ENCODE results near the gene MLC1.

The MLC1 gene

DNA sequence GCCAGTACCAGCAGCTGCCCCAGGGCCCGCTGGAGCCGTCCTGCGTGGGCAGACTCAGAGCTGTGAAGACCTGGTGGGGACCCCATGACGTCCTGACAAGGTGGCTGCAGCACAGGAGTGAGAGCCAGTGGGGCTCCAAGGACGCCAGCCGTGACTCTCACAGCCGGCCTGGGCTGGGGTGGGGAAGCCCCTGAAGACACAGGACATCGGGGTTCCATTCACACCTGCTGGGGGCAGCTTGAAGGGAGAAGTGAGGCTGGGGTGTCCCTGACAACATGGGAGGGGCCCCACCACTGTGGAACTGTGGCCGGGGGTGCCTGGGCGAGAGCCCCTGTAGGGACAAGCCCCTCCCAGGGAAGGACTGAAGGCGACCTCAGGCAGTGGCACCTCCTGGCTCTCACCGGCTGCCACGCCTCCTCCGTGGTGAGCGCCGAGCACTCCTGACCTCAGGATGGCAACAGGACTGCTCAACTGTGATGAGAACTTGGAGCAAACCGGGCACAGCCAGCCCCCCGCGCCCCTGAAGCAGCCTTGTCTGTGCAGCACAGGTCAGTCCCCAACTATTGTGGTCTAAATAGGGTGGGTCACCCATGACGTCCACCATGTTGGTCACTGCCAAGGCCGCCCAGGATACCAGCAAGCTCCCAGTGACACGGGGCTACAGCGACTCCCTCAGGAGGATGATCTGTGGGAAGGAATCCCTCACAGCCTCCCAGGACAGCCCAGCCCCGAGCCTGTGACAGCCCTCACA is 49.9 kb downstream of the MLC1 start:
- TF ChIP-seq, protein P1, sequence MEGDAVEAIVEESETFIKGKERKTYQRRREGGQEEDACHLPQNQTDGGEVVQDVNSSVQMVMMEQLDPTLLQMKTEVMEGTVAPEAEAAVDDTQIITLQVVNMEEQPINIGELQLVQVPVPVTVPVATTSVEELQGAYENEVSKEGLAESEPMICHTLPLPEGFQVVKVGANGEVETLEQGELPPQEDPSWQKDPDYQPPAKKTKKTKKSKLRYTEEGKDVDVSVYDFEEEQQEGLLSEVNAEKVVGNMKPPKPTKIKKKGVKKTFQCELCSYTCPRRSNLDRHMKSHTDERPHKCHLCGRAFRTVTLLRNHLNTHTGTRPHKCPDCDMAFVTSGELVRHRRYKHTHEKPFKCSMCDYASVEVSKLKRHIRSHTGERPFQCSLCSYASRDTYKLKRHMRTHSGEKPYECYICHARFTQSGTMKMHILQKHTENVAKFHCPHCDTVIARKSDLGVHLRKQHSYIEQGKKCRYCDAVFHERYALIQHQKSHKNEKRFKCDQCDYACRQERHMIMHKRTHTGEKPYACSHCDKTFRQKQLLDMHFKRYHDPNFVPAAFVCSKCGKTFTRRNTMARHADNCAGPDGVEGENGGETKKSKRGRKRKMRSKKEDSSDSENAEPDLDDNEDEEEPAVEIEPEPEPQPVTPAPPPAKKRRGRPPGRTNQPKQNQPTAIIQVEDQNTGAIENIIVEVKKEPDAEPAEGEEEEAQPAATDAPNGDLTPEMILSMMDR (IDR thresholded peaks at IDR 0.05; ENCODE audit: low read depth, low read length, missing control alignments), result no peak
- H3K4me3 ChIP-seq (ENCODE audit: low read depth, low read length), result no peak overlapping the region
- no peak for DNase-seq (ENCODE audit: low read depth)

DNA sequence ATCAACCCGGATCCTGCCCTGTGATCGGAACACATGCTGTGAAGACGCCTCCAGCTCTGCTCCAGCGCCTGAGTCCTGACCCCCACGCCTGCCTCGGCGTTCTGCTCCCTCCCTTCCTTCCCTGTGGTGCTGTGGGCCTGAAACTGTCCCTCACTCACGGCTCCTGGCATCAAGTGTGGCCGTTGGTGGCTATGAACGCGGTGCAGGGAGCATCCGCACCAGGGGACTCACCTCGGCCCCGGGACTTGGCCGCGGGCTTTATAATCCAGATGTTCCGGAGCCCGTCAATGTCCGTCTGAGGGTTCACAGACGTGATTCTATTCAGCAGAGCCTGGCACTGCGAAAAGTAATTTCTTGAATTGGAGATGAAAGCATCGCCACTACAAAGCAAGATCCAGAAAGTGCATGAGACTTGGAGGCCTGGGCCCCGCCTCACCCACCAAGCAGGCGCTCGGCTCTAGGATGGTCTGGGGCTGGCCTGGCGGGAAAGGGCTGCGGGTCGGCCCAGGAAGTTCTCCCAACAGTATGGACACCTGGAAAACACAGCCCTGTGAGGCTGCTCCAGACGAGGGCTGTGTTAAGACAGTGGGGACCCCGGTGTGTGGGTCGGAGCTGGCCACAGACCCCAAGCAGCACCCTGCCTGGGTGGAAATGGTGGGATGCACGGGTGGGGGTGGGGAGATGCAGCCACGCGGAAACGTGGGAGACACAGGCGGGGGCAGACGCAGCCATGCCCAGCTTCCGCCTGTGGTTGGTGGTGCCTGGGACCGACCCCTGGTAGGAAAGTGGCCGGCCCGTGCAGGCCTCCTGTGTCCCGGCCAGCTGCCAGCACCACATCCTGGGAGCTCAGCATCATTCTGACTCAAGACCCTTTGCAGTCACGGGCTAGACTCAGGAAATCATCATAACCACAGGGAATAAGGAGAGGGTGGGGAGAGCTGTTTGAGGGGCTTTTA is 50.8 kb downstream of the MLC1 start:
- TF ChIP-seq, protein P1 (IDR thresholded peaks at IDR 0.05; ENCODE audit: low read depth, low read length, missing control alignments), result no peak
- DNase-seq (ENCODE audit: low read depth), result no peak
- H3K4me3 ChIP-seq (ENCODE audit: low read depth, low read length), result no peak overlapping the region

DNA sequence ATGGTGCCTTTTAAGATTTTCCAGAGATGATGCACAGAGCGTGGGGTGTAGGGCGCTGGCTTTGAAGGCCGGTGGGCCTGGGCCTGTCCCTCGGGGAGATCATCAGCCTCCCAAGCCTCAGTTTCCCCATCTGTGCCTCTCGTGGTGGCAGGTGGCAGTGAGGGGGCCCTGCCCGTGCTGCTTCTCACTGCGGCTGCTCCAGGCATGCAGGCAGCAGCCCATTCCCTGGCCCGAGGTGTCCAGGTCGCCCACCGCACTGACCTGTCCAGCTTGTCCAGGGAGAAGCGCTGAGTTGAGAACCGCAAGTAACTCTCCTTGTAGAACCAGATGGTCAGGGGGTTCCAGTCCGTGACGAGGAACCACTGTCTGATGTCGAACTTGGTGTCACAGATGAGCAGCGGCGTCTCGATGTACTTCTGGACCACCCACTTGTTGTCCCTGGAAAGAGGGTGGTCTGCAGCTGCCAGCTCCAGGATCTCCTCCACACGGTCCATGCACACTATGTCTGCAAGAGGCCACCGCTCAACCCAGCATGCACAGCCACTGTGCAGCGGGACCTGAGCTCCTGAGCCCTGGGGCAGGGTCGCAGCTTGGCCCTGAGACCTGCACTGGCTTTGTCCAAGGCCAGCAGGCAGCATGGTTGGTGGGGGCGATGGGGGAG is 52.2 kb downstream of the MLC1 start:
- no peak overlapping the region for H3K4me3 ChIP-seq (ENCODE audit: low read depth, low read length)
- TF ChIP-seq, protein P1 (IDR thresholded peaks at IDR 0.05; ENCODE audit: low read depth, low read length, missing control alignments), result no peak
- no peak for DNase-seq (ENCODE audit: low read depth)

DNA sequence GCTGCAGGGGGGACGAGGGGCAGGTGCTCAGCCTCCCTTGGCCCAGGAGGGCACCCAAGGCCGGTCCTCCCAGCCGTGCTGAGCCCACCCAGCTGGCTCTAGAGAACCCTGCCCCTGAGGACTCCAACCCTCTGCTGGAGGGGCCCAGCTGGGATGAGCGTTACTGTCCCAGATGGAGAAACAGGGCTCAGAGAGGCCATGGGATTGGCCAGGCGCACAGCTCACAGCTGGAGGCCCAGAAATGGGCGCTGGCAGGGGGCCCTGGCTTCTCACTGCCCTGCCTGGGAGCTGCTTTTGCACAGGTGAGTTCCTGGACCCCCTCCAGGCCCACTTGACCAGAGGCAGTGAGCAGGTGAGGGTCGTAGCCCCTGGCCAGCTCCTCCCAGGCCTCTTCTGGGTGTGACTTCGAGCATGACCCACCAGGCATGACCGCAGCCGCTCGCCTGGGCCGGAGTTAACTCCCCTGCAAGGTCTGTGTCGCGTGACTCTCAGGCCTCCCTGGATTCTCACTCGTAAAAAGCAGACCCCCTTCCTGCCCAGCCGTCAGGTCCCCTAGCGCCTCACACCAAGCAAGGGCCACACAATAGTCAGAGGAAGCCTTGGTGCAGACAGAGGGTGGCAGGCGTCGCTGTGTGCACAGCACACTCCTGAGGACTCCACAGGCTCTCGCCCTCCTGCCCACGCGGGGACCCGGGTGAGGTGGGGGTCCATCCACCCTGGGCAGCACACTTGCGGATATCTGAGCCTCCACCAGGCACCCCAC is 52.9 kb downstream of the MLC1 start:
- no peak overlapping the region for H3K4me3 ChIP-seq (ENCODE audit: low read depth, low read length)
- TF ChIP-seq, protein P1 (IDR thresholded peaks at IDR 0.05; ENCODE audit: low read depth, low read length, missing control alignments), result no peak
- DNase-seq (ENCODE audit: low read depth), result no peak

DNA sequence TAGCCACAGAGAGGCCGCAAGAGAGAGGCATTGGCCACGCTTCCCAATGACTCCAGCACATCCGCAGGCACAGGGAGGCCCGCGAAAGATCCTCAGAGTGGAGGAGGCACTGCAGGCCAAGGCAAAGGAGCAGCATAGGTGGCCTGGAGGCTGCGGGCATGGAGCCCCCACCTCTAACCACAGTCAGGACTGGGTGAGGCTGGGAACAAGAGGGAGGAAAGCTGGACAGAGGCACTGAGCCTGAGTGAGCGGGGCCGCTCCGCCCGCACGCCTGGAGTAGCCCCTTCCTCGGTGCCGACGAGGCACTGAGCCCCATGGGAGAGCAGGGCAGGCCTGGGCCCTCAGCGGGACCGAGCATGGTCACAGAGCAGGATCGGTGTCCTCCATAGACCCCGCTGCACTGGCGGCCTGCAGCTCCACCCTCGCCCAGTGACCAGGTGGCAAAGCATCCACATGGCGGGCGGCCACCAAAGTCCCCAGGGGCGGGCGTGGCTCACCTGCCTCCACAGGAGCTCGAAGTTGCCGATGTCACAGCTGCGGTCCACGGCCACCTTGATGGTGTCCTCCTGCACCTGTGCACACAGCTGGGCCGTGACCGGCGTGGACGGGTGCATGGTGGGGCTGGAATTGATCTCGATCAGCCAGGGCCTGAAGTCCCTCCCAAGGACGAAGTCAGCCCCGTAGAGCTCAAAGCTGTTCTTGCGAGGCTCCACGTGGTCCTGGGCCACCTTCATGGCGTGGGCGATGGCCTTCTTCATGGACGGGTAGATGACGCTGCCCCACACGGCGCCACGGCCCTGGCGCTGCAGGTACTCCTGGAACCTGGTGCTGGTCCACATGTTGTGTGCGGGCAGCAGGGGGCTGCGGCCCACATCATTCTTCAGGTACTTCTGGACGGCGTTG is 53.8 kb downstream of the MLC1 start:
- H3K4me3 ChIP-seq (ENCODE audit: low read depth, low read length), result no peak overlapping the region
- DNase-seq (ENCODE audit: low read depth), result no peak
- TF ChIP-seq, protein P1 (IDR thresholded peaks at IDR 0.05; ENCODE audit: low read depth, low read length, missing control alignments), result no peak
